Thoracic aorta (tissue), 2 donors: ENCODE measurements around the gene CTBP2. TPM values are rescaled to one million over a fixed set of nuclear protein-coding genes. Genes with fewer than 3 reads are reported as not detected.

Source experiments
- ATAC-seq: fragments of 150-250 bp; one replicate; pipeline ENCODE4 v1.8.0; 2017; ENCODE audit warnings: low read depth; ENCODE audit not compliant: insufficient number of reproducible peaks, low FRiP score
- DNase-seq: peaks from one replicate; pipeline ENCODE4 v3.0.0-alpha.2; 2020; ENCODE audit warnings: low spot score
- H3K27ac ChIP-seq, 2 donors: fragments of 200-600 bp; sonication (generic); 1 replicate in 1 of 2; 2 replicates in 1 of 2; pipeline ENCODE4 v1.5.1; 2016; ENCODE audit warnings: mild to moderate bottlenecking in 2 of 2, moderate library complexity in 2 of 2
- H3K27me3 ChIP-seq: fragments of 200-600 bp; sonication (generic); replicated peaks from 2 replicates; pipeline ENCODE4 v1.6.0; 2016; ENCODE audit warnings: mild to moderate bottlenecking; ENCODE audit not compliant: insufficient read depth
- H3K36me3 ChIP-seq: fragments of 200-600 bp; sonication (generic); one replicate; pipeline ENCODE4 v1.5.1; 2016
- H3K4me1 ChIP-seq, 2 donors: fragments of 200-600 bp; sonication (generic); 1 replicate in 1 of 2; 2 replicates in 1 of 2; pipeline versions ENCODE4 v1.5.1 to v1.6.0; 2016; ENCODE audit warnings: low read depth in 2 of 2, mild to moderate bottlenecking in 1 of 2; ENCODE audit not compliant: control insufficient read depth in 1 of 2
- H3K4me3 ChIP-seq: fragments of 200-600 bp; sonication (generic); 2 replicates; pipeline ENCODE4 v1.5.1; 2016; ENCODE audit warnings: mild to moderate bottlenecking
- H3K9me3 ChIP-seq: fragments of 200-600 bp; sonication (generic); 2 replicates; pipeline ENCODE4 v1.5.1; 2016
- CTCF ChIP-seq: fragments of 200-600 bp; sonication (generic); IDR thresholded peaks from one replicate; pipeline ENCODE4 v1.5.1; 2019; ENCODE audit warnings: antibody characterized with exemption
- total RNA-seq, 2 donors: library from RNA; depleted of rRNA; stranded (reverse); fragments of >200 nt; gene quantifications; one replicate each; pipeline versions ENCODE4 v1.1.0 to v1.2.3, GENCODE V29; 2016

The CTBP2 gene
- total RNA-seq, 2 donors from 2014 or later = 62.8 to 80.6 TPM

- H3K27ac ChIP-seq = peak overlapping the region in 1 of 2 donors; percentile 17
- peaks cover 30 to 86% of the 10 kb centered on the region in 2 donors for H3K4me1 ChIP-seq
- no peak for TF ChIP-seq CTCF
- no peaks in the 10 kb centered on the region for H3K9me3 ChIP-seq
- H3K36me3 ChIP-seq = no peaks in the 10 kb centered on the region
- ATAC-seq (no peak), DNase-seq (no peak)
- peak overlapping the region; percentile 6 for H3K4me3 ChIP-seq
- no peaks in the 10 kb centered on the region for H3K27me3 ChIP-seq
Measured at GRCh38 chr10:125034675-125035074, 125.7 kb downstream of the CTBP2 start.

GRCh38 chr10:125033146-125033924 lies 127.0 kb downstream of the CTBP2 start:
- Histone ChIP-seq H3K36me3 (no peaks in the 10 kb centered on the region), H3K4me1 (peaks cover 25 to 86% of the 10 kb centered on the region in 2 donors), H3K9me3 (no peaks in the 10 kb centered on the region), H3K4me3 (no peak overlapping the region), H3K27ac (no peak overlapping the region), H3K27me3 (no peaks in the 10 kb centered on the region)
- ATAC-seq (no peak), DNase-seq (no peak)
- TF ChIP-seq CTCF = no peak

GRCh38 chr10:125032474-125033020 lies 127.8 kb downstream of the CTBP2 start:
- no peaks in the 10 kb centered on the region for H3K36me3 ChIP-seq
- no peak overlapping the region for H3K27ac ChIP-seq
- no peaks in the 10 kb centered on the region for H3K27me3 ChIP-seq
- ATAC-seq = no peak
- H3K9me3 ChIP-seq = no peaks in the 10 kb centered on the region
- DNase-seq = no peak
- no peak for TF ChIP-seq CTCF
- H3K4me3 ChIP-seq = no peak overlapping the region
- peaks cover 24 to 86% of the 10 kb centered on the region in 2 donors for H3K4me1 ChIP-seq

GRCh38 chr10:125030567-125031197 lies 129.7 kb downstream of the CTBP2 start:
- peaks cover 16 to 81% of the 10 kb centered on the region in 2 donors for H3K4me1 ChIP-seq
- TF ChIP-seq CTCF = no peak
- H3K4me3 ChIP-seq = no peak overlapping the region
- no peak for ATAC-seq
- no peak for DNase-seq
- H3K9me3 ChIP-seq = no peaks in the 10 kb centered on the region
- H3K27ac ChIP-seq = peak overlapping the region; percentile 6 to 54
- H3K36me3 ChIP-seq = no peaks in the 10 kb centered on the region
- no peaks in the 10 kb centered on the region for H3K27me3 ChIP-seq

DNA sequence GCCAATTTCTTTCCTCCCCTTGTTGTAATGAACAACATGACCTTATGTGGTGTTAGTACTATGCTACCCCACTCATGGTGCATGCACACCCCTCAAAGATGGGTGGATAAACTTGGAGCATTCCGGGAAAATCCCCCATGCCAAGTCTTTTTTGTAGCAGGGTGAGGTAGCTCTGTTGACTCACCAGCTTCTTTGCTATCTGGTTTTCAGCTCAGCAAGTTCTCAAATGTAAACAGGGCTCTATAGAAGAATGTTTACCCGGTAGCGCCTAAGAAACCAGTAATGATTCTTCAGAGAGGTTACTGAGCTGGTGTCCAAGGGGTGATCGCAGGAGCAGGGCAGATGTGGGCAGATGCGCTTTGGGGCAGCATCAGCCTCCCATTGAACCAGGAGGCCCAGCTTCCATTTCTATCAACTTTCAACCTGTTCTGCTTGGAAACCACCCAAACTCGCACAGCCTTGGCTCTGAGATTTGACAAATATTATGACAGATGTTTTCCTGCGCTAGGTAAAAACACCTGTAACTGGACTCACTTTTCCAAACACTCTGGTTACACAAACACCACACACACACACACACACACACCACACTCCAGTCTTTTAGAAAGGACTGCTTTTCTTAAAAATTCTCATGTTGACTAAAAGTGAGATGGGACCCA lies 130.7 kb downstream of the CTBP2 start:
- Histone ChIP-seq H3K27me3 (no peaks in the 10 kb centered on the region), H3K9me3 (no peaks in the 10 kb centered on the region), H3K27ac (no peak overlapping the region), H3K36me3 (no peaks in the 10 kb centered on the region), H3K4me3 (no peak overlapping the region), H3K4me1 (peaks cover 15 to 81% of the 10 kb centered on the region in 2 donors)
- DNase-seq = no peak
- ATAC-seq = no peak
- no peak for TF ChIP-seq CTCF
